Ishikawa (cell line): ENCODE data around the gene HOXD13.

Experiments used
- CEBPB ChIP-seq: IDR thresholded peaks from 2 replicates; pipeline ENCODE4 v1.6.1; 2012
- CREB1 ChIP-seq: IDR thresholded peaks from 2 replicates; pipeline ENCODE4 v1.6.1; 2012; ENCODE audit warnings: low read depth
- EGR1 ChIP-seq: IDR thresholded peaks from 2 replicates; pipeline ENCODE4 v1.6.1; 2012
- EP300 ChIP-seq: IDR thresholded peaks from 2 replicates; pipeline ENCODE4 v1.6.1; 2012; ENCODE audit warnings: borderline replicate concordance
- FOXM1 ChIP-seq: IDR thresholded peaks from 2 replicates; pipeline ENCODE4 v1.6.1; 2012; ENCODE audit warnings: low read depth, borderline replicate concordance
- NFIC ChIP-seq: IDR thresholded peaks from 2 replicates; pipeline ENCODE4 v1.6.1; 2012
- RAD21 ChIP-seq: IDR thresholded peaks from 2 replicates; pipeline ENCODE4 v1.6.1; 2012; ENCODE audit warnings: low read depth
- REST ChIP-seq: IDR thresholded peaks from 2 replicates; pipeline ENCODE4 v1.6.1; 2012; ENCODE audit warnings: low read depth, mild to moderate bottlenecking
- TAF1 ChIP-seq: IDR thresholded peaks from 2 replicates; pipeline ENCODE4 v1.6.1; 2012; ENCODE audit warnings: low read depth, mild to moderate bottlenecking
- TCF12 ChIP-seq: IDR thresholded peaks from 2 replicates; pipeline ENCODE4 v1.6.1; 2012; ENCODE audit warnings: low read depth
- YY1 ChIP-seq: IDR thresholded peaks from 2 replicates; pipeline ENCODE4 v1.6.1; 2012; ENCODE audit warnings: low read depth
- TF ChIP-seq, protein P1 (sequence below): IDR thresholded peaks from 2 replicates; pipeline ENCODE4 v1.6.1; 2012
- TF ChIP-seq, protein P2 (sequence below): IDR thresholded peaks from 2 replicates; pipeline ENCODE4 v1.6.1; 2012

DNA sequence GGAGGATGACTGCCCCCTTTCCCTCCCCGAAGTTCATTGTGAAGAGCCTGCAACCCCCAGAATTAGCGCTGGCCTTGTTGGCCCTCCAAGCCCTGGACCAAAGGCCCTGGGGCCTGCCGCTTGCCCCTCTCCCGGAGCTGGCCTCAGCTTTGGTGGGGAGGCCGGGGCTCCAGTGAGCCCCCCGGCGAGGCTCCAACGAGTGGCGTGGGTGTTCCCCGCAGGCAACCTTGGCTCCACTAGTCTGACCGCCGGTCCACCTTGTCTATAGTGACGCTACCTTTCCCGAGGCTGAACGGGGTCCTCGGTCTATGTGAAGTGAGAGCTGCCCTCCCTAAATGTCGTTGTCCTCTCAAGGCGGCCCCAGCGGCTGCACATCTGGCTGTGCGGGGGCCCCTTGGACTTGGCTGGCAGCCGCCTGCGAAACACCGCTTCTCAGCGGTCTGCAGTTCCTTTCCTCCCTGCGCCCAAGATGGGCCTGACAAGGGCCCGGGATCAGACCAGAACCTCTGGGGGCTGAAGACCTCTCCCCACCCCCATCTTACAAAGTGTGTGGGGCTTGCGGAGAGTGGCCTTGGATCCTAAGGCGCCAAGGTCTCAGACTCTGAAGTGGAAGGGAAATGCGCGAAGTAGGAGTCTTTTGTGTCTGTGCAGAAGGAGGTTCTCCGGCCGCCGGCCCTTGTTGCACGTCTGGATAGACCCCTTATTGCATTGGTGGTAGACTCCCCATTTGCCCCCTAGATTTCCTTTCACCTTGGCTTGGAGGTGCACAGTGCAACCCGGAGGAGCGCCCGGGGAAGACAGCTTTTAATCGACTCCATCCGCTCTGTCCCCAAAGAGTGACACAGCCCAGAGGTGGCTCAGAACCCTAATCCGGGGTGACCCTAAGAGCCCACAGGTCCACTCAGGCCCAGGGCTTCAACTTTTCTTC is 20.1 kb downstream of the HOXD13 start:
- TF ChIP-seq, protein P1, sequence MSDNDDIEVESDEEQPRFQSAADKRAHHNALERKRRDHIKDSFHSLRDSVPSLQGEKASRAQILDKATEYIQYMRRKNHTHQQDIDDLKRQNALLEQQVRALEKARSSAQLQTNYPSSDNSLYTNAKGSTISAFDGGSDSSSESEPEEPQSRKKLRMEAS = no peak
- TF ChIP-seq RAD21 (no peak), EP300 (no peak), REST (no peak), TCF12 (no peak), TAF1 (no peak), NFIC (no peak), CEBPB (no peak), YY1 (no peak), CREB1 (no peak), FOXM1 (no peak), EGR1 (no peak)
- TF ChIP-seq, protein P2, sequence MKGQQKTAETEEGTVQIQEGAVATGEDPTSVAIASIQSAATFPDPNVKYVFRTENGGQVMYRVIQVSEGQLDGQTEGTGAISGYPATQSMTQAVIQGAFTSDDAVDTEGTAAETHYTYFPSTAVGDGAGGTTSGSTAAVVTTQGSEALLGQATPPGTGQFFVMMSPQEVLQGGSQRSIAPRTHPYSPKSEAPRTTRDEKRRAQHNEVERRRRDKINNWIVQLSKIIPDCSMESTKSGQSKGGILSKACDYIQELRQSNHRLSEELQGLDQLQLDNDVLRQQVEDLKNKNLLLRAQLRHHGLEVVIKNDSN = no peak
